ENCODE results near the gene CD9.

DNA sequence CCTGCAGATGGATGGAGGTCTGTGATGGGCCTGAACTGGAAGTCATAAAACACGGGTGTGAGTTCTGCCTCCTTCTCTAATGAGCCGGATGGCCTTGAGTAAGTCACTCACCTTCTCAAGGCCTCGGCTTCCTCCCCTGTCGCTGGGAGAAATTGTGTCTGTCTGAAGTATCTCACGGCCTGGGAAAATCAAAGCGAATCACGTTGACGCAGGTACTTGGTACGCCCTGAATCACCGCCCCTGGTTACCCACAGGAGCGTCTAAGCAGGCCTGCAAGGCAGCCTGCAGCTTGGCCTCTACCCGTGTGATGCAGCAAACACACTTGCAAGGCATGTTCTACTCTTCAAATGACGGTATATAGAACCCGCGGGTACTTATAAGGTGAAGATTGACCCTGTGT lies 28.1 kb upstream of the CD9 start:
- TF ChIP-seq POLR2A (IDR thresholded peaks at IDR 0.05; ENCODE audit: low read depth, low read length) (no peak), POLR2AphosphoS5 (IDR thresholded peaks at IDR 0.05; ENCODE audit: low read depth, low read length) (no peak)

Data from GM12892 (cell line).